B cell (primary cell): Measurements from ENCODE around the gene FOXN3.

Experiments used
- CTCF ChIP-seq: fragments of 200-600 bp; IDR thresholded peaks from one replicate; pipeline ENCODE4 v1.8.0; 2022; ENCODE audit warnings: antibody characterized with exemption, mild to moderate bottlenecking
- EZH2 ChIP-seq: IDR thresholded peaks from 2 replicates; pipeline ENCODE4 v1.6.1; 2012; ENCODE audit warnings: borderline replicate concordance, low read depth, mild to moderate bottlenecking, moderate library complexity, low read length; ENCODE audit not compliant: insufficient read depth, poor library complexity, severe bottlenecking

GRCh38 chr14:89185919-89186855 lies 230.8 kb downstream of the FOXN3 start:
- TF ChIP-seq CTCF (no peak), EZH2 (no peak)
